ENCODE results near the gene LAMTOR3.

GRCh38 chr4:99886146-99886545 is 8.1 kb downstream of the LAMTOR3 start:
- TF ChIP-seq CTCF (conservative IDR thresholded peaks at IDR 0.05; ENCODE audit: low read length) (no peak), EZH2phosphoT487 (IDR thresholded peaks at IDR 0.05; ENCODE audit: borderline replicate concordance) (no peak)
